HS-5 (cell line): ENCODE measurements around the gene MCAT.

ENCODE experiments used
- DNase-seq: peaks from one replicate; pipeline ENCODE4 v3.0.0-alpha.2; 2012; ENCODE audit warnings: low read depth

MCAT gene

GRCh38 chr22:43172191-43172590, 29.0 kb upstream of the MCAT start:
- DNase-seq = no peak

DNA sequence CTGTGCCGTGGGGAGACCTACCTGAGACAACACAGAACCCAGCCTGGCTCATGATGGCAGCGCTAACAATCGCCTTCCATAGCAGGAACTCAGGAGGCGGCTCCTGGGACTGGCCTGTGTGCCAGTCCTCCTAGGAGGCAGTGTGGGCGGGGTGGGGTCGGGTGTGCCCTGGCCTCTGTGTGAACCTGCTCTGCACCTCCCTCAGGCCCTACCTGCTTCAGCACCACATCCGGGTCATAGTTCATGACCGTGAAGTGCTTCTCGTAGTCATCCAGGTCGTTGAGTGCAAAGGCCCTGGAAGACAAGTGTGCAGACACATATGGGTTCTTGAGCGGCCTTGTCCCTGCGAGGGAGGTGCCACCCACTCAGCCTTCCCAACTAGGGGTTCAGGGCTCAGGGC, 28.4 kb upstream of the MCAT start:
- DNase-seq = no peak

DNA sequence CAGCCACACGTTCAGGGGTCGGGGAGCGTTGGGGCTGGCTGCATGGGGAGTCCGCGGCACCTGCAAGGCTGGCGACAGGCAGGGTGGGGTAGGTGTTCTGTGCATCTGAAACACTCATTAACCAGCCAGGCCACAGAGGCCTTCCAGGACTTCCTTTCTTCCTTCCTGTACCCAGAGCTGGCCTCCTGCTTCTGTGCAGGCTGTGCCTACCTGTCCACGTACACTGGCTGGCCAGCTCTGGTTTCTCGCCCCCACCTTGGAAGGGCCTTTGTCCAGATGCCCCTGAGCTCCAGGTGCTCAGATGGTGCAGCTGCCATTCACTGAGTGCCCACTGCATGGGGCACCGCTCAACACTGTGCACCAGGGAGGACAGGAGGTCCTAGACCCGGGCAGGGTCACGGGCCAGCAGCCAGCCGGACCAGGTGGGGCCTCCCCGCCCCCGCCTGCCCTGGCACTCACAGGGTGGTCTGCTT, 27.9 kb upstream of the MCAT start:
- no peak for DNase-seq

DNA sequence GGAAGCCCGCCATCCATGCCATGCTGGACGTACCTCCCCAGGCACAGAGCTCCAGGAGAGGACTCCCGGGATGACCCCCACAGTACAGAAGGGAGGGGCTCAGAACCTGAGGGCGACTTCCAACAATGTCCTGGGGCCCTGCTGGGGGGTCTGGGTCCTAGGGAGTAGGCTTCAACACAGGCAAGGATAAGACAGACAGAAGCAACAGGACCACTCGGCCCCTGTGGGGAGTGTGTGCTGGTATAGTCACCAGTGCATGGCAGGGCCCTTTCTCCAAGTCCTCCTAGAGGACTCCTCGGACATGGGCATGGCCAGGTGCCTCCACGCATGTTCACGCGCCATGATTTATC, 26.9 kb upstream of the MCAT start:
- no peak for DNase-seq

GRCh38 chr22:43169310-43170130, 26.3 kb upstream of the MCAT start:
- DNase-seq = no peak

- DNase-seq = no peak
Measured at GRCh38 chr22:43168471-43169309, 25.5 kb upstream of the MCAT start.

- DNase-seq = no peak
Measured at GRCh38 chr22:43167001-43167589, 23.9 kb upstream of the MCAT start.

DNA sequence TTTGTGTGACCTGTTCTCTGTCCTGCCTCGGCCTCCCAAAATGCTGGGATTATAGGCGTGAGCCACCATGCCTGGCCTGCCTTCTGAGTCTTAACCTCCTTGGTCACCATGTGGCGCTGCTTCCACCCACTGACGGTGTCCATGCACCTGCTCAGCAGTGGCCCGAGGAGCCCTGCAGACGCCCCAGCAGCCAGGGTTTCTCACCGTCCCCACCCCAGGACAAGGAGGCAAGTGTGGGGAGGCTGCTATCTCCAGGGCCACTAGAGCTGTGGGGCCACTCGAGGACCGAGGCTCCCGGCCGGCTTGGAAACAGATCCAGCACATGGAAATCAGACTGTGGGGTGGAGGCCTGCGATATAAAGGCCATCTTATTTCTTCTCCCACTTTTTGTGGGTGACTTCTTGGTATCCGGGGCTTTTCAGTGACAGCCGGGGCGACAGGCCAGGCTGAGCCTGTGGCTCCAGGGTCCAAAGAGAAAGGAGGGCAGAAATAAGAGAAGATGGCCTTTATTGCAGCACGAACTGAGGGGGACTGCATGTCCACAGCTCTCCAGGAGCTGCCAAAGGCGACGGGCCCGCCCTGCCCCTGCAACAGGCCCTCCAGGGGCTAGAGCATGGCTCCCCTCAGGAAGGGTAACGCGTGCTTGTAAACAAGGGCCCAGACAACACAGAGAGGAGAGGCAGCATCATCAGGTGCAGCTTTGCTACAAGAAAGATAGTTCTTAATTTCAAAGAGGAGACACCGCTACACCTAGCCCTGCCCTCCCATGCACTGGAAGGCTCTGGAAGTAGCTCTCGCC, 23.1 kb upstream of the MCAT start:
- DNase-seq = no peak

DNA sequence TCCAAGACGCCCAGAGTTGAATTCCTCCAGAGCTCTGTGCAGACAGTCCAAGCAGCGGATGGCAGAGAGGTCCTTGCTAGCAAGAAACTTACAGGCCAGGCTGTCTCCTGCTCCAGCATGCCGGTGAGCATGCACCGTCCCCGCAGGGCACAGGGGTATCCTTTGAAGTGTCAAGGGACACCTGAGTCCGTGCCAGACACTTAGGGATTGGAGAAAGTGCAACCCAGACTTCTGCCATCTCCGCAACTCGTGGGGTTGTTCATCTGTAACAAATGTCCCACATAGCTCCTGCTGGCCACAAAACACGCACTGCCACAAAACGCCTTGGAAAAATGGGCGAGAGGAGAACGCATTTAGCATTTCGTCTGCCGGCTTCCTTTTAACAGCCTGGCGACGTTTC, 21.4 kb upstream of the MCAT start:
- no peak for DNase-seq

DNA sequence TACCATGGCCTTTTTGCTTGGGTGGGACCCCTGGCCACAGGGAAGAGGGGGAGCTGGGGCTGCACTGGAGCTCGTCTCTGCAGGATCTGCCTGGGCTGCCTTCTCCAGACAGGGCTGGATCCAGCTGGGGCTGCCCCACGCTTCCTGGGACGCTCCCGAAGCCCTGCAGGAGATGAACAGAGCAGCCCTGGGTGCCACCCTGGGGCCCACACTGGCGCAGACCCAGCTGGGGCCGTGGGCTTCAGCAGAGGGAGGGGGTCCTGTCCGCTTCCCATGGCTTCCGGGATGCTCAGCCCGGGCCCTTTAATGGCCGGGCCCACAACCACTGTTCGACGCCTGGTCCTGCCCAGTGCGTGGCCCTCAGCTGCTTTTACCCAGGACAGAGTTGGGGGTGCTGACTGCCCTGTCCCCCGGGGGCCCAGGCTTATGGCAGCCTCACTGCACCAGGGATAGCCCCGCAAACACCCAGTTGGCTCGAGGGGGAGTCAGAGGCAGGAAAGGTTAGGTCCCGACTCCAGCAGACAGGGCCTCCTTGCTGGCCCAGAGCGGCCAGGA, 20.1 kb upstream of the MCAT start:
- no peak for DNase-seq

GRCh38 chr22:43162412-43163150, 19.4 kb upstream of the MCAT start:
- no peak for DNase-seq

- DNase-seq = no peak
Measured at GRCh38 chr22:43160497-43161126, 17.4 kb upstream of the MCAT start.

GRCh38 chr22:43159484-43160178, 16.4 kb upstream of the MCAT start:
- no peak for DNase-seq

- DNase-seq = no peak
Measured at GRCh38 chr22:43158778-43159483, 15.7 kb upstream of the MCAT start.

GRCh38 chr22:43157874-43158546, 14.8 kb upstream of the MCAT start:
- DNase-seq = no peak

GRCh38 chr22:43156413-43156812, 13.2 kb upstream of the MCAT start:
- DNase-seq = no peak

GRCh38 chr22:43155789-43156188, 12.6 kb upstream of the MCAT start:
- no peak for DNase-seq

DNA sequence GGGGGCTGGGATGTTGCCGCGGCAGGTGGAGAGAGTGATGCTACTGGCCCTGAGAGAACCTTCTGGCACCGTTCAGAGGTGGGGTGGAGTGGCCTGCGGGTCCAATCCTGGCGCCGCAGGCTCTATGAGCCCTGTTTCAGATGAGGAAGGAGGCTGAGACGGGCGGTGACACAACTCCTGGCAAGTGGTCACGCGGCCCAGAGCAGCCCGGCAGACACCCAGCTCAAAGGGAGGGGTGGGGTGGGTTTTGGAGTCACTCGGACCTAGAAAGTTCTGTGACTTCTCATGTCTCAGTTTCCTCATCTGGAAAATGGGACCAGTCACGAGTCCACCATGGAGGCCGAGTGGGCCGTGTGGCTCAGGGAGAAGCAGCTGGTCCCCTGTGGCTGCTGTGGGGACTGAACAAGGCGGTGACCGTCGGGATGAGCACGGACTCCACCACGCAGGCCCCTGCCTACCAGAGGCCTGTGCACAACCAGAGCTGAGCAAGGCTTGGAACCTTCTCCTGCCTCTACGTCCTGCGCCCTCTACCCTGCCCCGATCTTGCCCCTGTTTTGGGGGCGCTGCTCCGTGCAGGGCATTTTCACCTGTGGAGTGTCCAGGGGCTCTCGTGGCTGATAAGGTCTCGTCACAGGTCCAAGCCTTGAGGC, 11.8 kb upstream of the MCAT start:
- DNase-seq = no peak
